ENCODE results near the gene MICAL2.

- TF ChIP-seq CTCF (IDR thresholded peaks at IDR 0.05 in 2 of 3, conservative IDR thresholded peaks at IDR 0.05 in 1 of 3; ENCODE audit: borderline replicate concordance in 1 of 3, insufficient read depth in 1 of 3, low read depth in 2 of 3, low read length in 2 of 3), result no peak
- TF ChIP-seq EZH2 (IDR thresholded peaks at IDR 0.05), result no peak
- no peak for TF ChIP-seq POLR2AphosphoS5 (IDR thresholded peaks at IDR 0.05; ENCODE audit: low read depth, low read length)
- no peak for TF ChIP-seq POLR2A (IDR thresholded peaks at IDR 0.05; ENCODE audit: borderline replicate concordance, extremely low read depth, insufficient read depth, insufficient read length)
- no peak for TF ChIP-seq TCF7L2 (IDR thresholded peaks at IDR 0.05; ENCODE audit: borderline replicate concordance, extremely low read depth, insufficient read depth, insufficient read length)
- no peak for TF ChIP-seq YY1 (IDR thresholded peaks at IDR 0.05; ENCODE audit: extremely low read depth, insufficient replicate concordance, low read depth, low read length)
- TF ChIP-seq RAD21 (IDR thresholded peaks at IDR 0.05; ENCODE audit: low read depth), result no peak
- no peak for TF ChIP-seq ZFX (IDR thresholded peaks at IDR 0.05)
- no peak for TF ChIP-seq SIN3A (IDR thresholded peaks at IDR 0.05; ENCODE audit: low read depth)
- no peak for TF ChIP-seq SRF (IDR thresholded peaks at IDR 0.05; ENCODE audit: low read depth)
Measured at GRCh38 chr11:12220305-12220704, 109.9 kb downstream of the MICAL2 start.

Data from HCT116 (cell line).